BLaER1 (cell line): ENCODE measurements around the gene TBC1D5.

Experiments used
- H3K27ac ChIP-seq: shearing (Covaris generic); formaldehyde crosslinking; 2 replicates; pipeline ENCODE4 v1.8.1; 2022
- H3K27me3 ChIP-seq: shearing (Covaris generic); formaldehyde crosslinking; 2 replicates; pipeline ENCODE4 v1.8.1; 2022
- H3K36me3 ChIP-seq: shearing (Covaris generic); formaldehyde crosslinking; 2 replicates; pipeline ENCODE4 v1.8.1; 2022
- H3K4me1 ChIP-seq: shearing (Covaris generic); formaldehyde crosslinking; 2 replicates; pipeline ENCODE4 v1.8.1; 2022
- H3K4me2 ChIP-seq: shearing (Covaris generic); formaldehyde crosslinking; 2 replicates; pipeline ENCODE4 v1.8.1; 2022
- H3K4me3 ChIP-seq: shearing (Covaris generic); formaldehyde crosslinking; 2 replicates; pipeline ENCODE4 v1.8.1; 2022
- H3K9ac ChIP-seq: shearing (Covaris generic); formaldehyde crosslinking; 2 replicates; pipeline ENCODE4 v1.8.1; 2022
- H3K9me3 ChIP-seq: shearing (Covaris generic); formaldehyde crosslinking; 2 replicates; pipeline ENCODE4 v1.8.1; 2022
- H4K20me1 ChIP-seq: shearing (Covaris generic); formaldehyde crosslinking; 2 replicates; pipeline ENCODE4 v1.8.1; 2022
- Cebpa-rat ChIP-seq: shearing (Covaris generic); IDR thresholded peaks from 2 replicates; pipeline ENCODE4 v1.8.1; 2022

Gene TBC1D5

DNA sequence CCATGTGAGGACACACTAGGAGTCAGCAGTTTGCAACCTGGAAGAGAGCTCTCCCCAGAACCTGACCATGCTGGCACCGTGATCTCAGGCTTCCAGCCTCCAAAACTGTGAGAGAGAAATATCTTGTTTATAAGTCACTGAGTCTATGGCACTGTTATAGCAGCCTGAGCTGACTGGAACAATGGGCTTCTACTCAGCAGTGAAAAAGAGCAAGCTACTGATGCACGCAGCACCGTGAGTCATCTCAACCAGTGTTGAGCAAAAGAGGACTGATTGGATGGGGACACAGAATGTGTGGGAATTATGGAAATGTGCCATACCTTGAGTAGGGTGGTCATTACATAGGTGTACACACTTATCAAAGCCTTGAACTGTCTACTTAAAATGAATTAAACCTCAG, 627.2 kb downstream of the TBC1D5 start:
- Histone ChIP-seq H3K9me3 (no peaks in the 10 kb centered on the region), H3K4me2 (no peak overlapping the region), H4K20me1 (no peaks in the 10 kb centered on the region), H3K27me3 (no peaks in the 10 kb centered on the region), H3K4me1 (no peaks in the 10 kb centered on the region), H3K36me3 (no peaks in the 10 kb centered on the region), H3K27ac (no peak overlapping the region), H3K9ac (no peak overlapping the region), H3K4me3 (no peak overlapping the region)
- TF ChIP-seq Cebpa-rat = no peak

DNA sequence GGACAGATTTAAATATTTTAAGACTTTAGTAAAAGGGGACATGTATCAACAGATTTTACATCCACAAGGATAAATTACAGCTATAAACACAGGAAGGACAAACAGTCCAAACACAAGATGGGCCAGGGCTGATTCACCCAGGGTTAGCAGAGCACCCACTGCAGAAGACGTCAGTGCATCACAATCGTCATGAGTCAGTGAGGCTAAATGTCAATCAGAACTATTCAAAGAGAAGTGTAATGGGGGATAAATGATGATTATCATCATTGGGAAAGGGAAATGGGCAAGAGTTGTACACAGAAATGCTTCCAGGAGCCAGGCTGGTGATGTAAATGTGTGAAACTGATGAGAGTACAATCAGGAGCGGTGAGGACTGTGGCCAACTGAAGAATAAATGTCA, 630.8 kb downstream of the TBC1D5 start:
- H3K27me3 ChIP-seq = no peaks in the 10 kb centered on the region
- no peak overlapping the region for H3K4me2 ChIP-seq
- no peak overlapping the region for H3K27ac ChIP-seq
- no peaks in the 10 kb centered on the region for H3K4me1 ChIP-seq
- no peak overlapping the region for H3K9ac ChIP-seq
- TF ChIP-seq Cebpa-rat = no peak
- H3K4me3 ChIP-seq = no peak overlapping the region
- no peaks in the 10 kb centered on the region for H3K36me3 ChIP-seq
- H3K9me3 ChIP-seq = no peaks in the 10 kb centered on the region
- H4K20me1 ChIP-seq = no peaks in the 10 kb centered on the region

DNA sequence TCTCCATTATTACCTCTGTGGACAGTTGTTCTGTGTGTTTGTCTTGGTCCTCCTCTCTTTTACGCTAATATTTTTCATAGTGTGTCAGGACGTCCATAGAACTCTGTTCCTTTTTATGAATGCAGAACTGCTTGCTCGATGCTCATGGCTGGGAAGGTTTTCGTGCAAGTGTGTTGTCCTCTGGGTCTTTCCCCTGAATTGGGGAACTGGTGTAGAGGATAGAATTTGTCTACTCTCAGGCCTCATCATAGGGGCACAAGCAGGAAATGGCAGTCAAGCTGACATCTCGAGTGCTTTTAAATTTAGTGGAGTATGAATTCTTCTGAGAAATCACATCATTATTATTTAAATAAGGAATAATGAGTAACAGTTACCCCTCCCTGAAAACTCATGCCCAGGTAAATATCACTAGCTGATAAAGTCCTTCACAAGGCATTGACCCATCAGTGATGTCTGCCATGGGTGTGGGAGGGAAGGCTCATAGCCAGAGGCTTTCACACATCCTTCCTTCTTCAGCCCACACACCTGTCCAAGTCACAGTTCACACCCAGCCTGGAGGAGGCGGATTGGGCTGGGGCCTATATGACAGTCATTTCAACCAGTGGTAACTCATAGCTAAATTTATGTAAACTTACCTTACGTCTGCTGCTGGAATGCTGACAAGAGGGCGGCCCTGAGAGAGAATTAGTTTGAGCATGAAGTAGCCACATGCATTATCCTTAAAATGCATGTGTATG, 631.6 kb downstream of the TBC1D5 start:
- no peak overlapping the region for H3K4me2 ChIP-seq
- H3K27ac ChIP-seq = no peak overlapping the region
- H3K4me1 ChIP-seq = no peaks in the 10 kb centered on the region
- no peaks in the 10 kb centered on the region for H4K20me1 ChIP-seq
- H3K27me3 ChIP-seq = no peaks in the 10 kb centered on the region
- no peaks in the 10 kb centered on the region for H3K36me3 ChIP-seq
- H3K9me3 ChIP-seq = no peaks in the 10 kb centered on the region
- no peak overlapping the region for H3K4me3 ChIP-seq
- no peak overlapping the region for H3K9ac ChIP-seq
- TF ChIP-seq Cebpa-rat = no peak
